Measurements from ENCODE around the gene CXCR5.

CXCR5 gene

DNA sequence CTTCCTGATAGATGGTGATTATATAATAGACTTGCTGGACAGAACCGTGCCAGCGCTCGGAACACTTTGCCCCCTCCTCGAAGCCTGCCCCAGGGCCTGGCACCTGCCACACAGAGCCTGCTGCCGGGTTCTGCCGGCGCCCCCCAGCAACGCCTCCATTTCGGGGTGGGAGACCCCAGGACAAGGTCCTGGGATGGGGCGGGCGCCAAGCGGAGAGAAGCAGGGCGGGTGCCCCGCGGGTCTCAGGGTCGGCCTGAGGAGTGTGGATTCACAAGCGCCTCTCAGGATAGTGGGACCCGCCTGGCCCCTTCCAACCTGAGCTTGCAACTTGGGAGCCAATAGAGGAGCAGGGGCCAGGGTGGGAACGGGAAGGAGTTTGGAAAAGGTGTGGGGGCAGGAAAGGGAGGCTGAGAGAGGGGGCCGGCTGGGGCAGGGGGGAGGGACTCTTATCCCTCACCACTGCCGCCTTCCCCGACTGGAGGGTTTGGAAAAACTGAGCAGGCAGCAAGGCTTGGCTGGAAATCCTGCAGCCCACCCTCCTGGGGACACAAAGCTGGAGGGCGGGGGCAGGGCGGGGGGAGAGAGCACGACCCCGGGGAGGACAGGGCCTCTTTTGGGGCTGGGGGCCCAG, 45.3 kb downstream of the CXCR5 start (continued):
- TF ChIP-seq ZFP69B (tag by site-specific recombination; IDR thresholded peaks at IDR 0.05) = peak; percentile 88
- TF ChIP-seq ZNF654 (tag by site-specific recombination; IDR thresholded peaks at IDR 0.05; ENCODE audit: low read depth) = no peak
- no peak for TF ChIP-seq GLIS1 (tag by site-specific recombination; IDR thresholded peaks at IDR 0.05)
- no peak for TF ChIP-seq KLF8 (tag by site-specific recombination; IDR thresholded peaks at IDR 0.05)
- no peak for TF ChIP-seq ZNF416 (tag by site-specific recombination; IDR thresholded peaks at IDR 0.05)
- TF ChIP-seq ZNF670 (tag by site-specific recombination; IDR thresholded peaks at IDR 0.05; ENCODE audit: low read depth) = no peak
- no peak for TF ChIP-seq GFI1B (tag by site-specific recombination; IDR thresholded peaks at IDR 0.05)
- TF ChIP-seq TRIM28 (IDR thresholded peaks at IDR 0.05; ENCODE audit: borderline replicate concordance, low read length) = no peak
- TF ChIP-seq ZNF792 (tag by site-specific recombination; IDR thresholded peaks at IDR 0.05) = no peak
- TF ChIP-seq SCRT1 (tag by site-specific recombination; IDR thresholded peaks at IDR 0.05; ENCODE audit: borderline replicate concordance) = no peak
- no peak for TF ChIP-seq ZNF138 (tag by site-specific recombination; IDR thresholded peaks at IDR 0.05; ENCODE audit: borderline replicate concordance)
- no peak for TF ChIP-seq ZNF521 (tag by site-specific recombination; IDR thresholded peaks at IDR 0.05)
- TF ChIP-seq ZNF114 (tag by site-specific recombination; IDR thresholded peaks at IDR 0.05) = no peak
- TF ChIP-seq MYNN (tag by site-specific recombination; IDR thresholded peaks at IDR 0.05; ENCODE audit: borderline replicate concordance) = peak; percentile 94
- TF ChIP-seq ZNF624 (tag by site-specific recombination; IDR thresholded peaks at IDR 0.05) = no peak
- no peak for TF ChIP-seq ZBTB21 (tag by site-specific recombination; IDR thresholded peaks at IDR 0.05)
- TF ChIP-seq ZNF704 (tag by site-specific recombination; IDR thresholded peaks at IDR 0.05) = no peak
- no peak for TF ChIP-seq EGR2 (tag by site-specific recombination; IDR thresholded peaks at IDR 0.05; ENCODE audit: low read depth)
- no peak for TF ChIP-seq ZNF211 (tag by site-specific recombination; IDR thresholded peaks at IDR 0.05; ENCODE audit: low read depth)
- TF ChIP-seq KLF9 (tag by site-specific recombination; IDR thresholded peaks at IDR 0.05; ENCODE audit: low read depth) = no peak
- TF ChIP-seq SP2 (tag by site-specific recombination; IDR thresholded peaks at IDR 0.05) = peak; percentile 25
- no peak for TF ChIP-seq KLF10 (tag by site-specific recombination; IDR thresholded peaks at IDR 0.05)
- TF ChIP-seq ZNF692 (tag by site-specific recombination; IDR thresholded peaks at IDR 0.05) = peak; percentile 93
- TF ChIP-seq ZNF658 (tag by site-specific recombination; IDR thresholded peaks at IDR 0.05) = no peak
- TF ChIP-seq, protein P1, sequence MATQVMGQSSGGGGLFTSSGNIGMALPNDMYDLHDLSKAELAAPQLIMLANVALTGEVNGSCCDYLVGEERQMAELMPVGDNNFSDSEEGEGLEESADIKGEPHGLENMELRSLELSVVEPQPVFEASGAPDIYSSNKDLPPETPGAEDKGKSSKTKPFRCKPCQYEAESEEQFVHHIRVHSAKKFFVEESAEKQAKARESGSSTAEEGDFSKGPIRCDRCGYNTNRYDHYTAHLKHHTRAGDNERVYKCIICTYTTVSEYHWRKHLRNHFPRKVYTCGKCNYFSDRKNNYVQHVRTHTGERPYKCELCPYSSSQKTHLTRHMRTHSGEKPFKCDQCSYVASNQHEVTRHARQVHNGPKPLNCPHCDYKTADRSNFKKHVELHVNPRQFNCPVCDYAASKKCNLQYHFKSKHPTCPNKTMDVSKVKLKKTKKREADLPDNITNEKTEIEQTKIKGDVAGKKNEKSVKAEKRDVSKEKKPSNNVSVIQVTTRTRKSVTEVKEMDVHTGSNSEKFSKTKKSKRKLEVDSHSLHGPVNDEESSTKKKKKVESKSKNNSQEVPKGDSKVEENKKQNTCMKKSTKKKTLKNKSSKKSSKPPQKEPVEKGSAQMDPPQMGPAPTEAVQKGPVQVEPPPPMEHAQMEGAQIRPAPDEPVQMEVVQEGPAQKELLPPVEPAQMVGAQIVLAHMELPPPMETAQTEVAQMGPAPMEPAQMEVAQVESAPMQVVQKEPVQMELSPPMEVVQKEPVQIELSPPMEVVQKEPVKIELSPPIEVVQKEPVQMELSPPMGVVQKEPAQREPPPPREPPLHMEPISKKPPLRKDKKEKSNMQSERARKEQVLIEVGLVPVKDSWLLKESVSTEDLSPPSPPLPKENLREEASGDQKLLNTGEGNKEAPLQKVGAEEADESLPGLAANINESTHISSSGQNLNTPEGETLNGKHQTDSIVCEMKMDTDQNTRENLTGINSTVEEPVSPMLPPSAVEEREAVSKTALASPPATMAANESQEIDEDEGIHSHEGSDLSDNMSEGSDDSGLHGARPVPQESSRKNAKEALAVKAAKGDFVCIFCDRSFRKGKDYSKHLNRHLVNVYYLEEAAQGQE (tag by site-specific recombination; IDR thresholded peaks at IDR 0.05) = peak; percentile 59; the same call in 1 of the 2 replicates
- no peak for TF ChIP-seq HOXC10 (CRISPR knock-in tag; IDR thresholded peaks at IDR 0.05)
- TF ChIP-seq ZNF394 (tag by site-specific recombination; IDR thresholded peaks at IDR 0.05; ENCODE audit: borderline replicate concordance) = no peak
- no peak for TF ChIP-seq ZNF132 (tag by site-specific recombination; IDR thresholded peaks at IDR 0.05; ENCODE audit: borderline replicate concordance)
- no peak for TF ChIP-seq ZNF302 (tag by site-specific recombination; IDR thresholded peaks at IDR 0.05; ENCODE audit: low read depth)
- no peak for TF ChIP-seq ZNF610 (tag by site-specific recombination; IDR thresholded peaks at IDR 0.05; ENCODE audit: borderline replicate concordance)
- TF ChIP-seq SCRT2 (tag by site-specific recombination; IDR thresholded peaks at IDR 0.05) = no peak
- TF ChIP-seq ZFP41 (tag by site-specific recombination; IDR thresholded peaks at IDR 0.05; ENCODE audit: borderline replicate concordance) = no peak
- no peak for TF ChIP-seq OSR2 (tag by site-specific recombination; IDR thresholded peaks at IDR 0.05)
